Hematopoietic multipotent progenitor cell (in vitro differentiated cells): ENCODE measurements around the gene LRFN2. TPM values are rescaled to one million over a fixed set of nuclear protein-coding genes. Genes with fewer than 3 reads are reported as not detected.
A peak's percentile ranks its signal among the peaks of the same experiment; 100 is the strongest.

Experiments
- DNase-seq, 3 donors: peaks; one replicate each; pipeline ENCODE4 v3.0.0-alpha.2; 2011 to 2015; ENCODE audit warnings: low read depth in 2 of 3, low spot score in 2 of 3
- total RNA-seq: library from RNA; depleted of rRNA; stranded (reverse); fragments of >200 nt; gene quantifications from one replicate; pipeline ENCODE4 v1.2.3, GENCODE V29; 2012

The LRFN2 gene
- total RNA-seq, 1 donor = 0.27 TPM

- peak in 1 of 3 donors; percentile 58 for DNase-seq
Measured at GRCh38 chr6:40440053-40440452, 147.1 kb downstream of the LRFN2 start.

GRCh38 chr6:40439026-40439800 lies 148.0 kb downstream of the LRFN2 start:
- DNase-seq = peak in 2 of 3 donors; percentile 37 to 77

DNA sequence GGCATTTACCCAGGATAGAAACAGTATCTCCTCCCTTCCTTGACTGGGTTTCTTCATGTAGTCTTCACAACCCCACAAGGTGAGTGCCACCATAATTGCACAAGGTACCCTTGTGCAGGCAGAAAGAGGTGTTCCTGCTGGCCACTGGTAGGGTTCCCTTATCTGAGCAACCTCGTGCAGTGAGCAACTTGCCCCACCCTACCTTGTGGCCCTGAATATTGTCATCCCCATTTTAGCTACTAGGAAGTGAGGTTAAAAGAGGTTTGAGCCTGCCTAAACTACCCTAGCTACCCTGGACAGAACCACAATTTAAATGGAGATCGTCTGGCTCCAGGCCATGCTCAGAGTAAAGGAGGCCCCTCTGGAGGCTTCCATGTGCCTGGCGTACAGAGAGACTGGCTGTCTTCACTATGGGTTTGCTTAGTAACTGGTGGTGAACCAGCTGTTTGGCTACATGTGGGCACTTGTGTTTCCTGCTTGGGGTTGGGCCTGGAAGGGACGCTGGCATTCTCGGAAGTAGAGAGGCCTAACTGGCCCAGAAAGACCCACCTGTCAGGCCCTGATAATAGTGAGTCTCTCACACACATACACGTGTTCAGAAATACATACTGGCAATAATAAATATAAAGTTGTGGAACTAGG lies 148.8 kb downstream of the LRFN2 start:
- DNase-seq = peak in 2 of 3 donors; percentile 66 to 89

DNA sequence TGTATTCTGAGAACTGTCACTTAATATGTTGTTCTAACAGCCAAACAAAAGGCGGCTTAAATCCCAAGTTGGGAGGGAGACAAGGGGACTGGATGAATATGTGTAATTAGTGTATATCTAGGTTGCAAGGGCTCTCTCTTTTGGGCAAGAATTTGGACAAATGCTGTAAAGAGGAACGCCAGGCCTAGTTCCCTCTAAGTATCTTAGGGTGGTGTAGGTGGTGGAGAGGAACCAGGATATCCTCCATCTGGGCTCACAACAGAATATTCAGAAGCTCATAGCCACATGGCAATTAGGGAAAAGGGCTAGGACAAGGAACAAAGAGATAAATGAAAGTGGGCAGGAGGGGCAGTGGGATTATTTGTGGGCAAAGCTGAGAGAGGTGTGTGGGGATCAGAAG lies 149.5 kb downstream of the LRFN2 start:
- no peak for DNase-seq

GRCh38 chr6:40436685-40437604 lies 150.2 kb downstream of the LRFN2 start:
- peak in 2 of 3 donors; percentile 80 to 93 for DNase-seq

DNA sequence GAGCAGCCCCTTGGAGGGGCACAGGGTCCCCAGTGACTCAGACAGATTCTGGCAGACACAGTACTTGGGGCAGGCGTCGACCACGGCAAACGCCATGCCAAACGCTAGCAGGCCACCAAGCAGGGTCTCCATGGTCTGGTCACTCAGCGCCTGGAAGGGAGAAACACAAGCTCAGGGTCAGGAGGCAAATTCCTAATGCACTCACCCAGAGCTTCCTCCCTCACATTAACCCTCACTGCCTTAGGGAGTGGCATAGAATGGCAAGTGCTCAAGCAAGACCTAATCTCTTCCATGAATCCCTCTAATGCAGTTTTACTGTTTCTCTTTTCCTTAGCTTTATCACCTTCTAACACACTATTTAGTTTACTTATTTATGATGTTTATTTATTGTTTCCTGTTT lies 154.2 kb downstream of the LRFN2 start:
- no peak for DNase-seq

DNA sequence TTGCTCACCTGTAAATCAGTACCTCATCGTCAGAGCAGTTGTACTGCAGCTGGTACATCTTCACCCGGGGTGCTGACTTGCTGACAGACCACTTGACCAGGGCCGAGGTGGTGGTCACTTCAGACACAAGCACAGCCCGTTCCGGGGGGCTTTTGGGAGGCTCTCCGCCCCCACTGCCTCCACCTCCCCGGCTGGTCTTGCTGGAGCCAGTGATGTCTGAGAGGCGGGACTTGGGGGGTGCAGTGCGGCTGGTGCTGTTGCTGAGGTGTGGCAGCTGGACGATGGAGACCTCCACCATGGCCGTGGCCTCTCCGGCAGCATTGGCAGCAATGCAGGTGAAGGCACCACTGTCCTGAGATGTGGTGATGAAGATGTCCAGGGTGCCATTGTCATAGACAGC lies 155.5 kb downstream of the LRFN2 start:
- DNase-seq = no peak

GRCh38 chr6:40427196-40427595 lies 160.0 kb downstream of the LRFN2 start:
- DNase-seq = no peak

- DNase-seq = no peak
Measured at GRCh38 chr6:40426346-40427066, 160.7 kb downstream of the LRFN2 start.

DNA sequence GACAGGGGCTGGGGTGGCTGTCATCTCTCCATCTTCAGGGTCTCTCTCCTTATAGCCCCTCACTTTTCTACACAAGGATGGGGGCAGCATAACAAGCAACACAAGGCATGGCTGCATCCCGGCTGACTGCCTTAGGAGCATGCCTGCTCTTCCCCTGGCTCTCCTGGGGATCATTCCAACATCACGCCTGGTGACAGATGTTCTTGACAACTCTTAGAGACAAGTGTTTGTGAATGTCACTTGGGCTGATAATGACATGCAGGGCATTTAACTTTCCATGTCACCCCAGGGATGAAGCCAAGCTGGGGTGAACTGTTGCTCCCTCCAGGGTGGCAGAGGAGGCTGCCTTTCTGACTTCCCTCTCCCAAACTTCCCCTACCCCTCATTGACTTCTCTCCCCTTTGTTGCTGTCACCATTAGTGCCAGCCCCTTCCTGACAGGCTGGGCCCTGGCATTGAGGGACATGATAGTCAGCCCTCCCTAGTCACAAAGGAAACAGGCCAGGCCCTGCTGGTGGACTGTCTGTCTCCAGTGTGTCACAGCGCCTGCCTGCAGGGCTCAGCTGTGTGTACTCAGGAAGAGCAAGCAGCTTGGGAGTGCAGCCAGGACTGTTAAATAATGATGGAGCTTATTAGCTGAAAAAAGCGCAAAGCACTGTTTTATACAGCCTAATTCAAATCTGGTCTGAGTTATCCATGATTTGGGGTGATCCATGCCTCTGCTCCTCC lies 161.8 kb downstream of the LRFN2 start:
- DNase-seq = no peak

DNA sequence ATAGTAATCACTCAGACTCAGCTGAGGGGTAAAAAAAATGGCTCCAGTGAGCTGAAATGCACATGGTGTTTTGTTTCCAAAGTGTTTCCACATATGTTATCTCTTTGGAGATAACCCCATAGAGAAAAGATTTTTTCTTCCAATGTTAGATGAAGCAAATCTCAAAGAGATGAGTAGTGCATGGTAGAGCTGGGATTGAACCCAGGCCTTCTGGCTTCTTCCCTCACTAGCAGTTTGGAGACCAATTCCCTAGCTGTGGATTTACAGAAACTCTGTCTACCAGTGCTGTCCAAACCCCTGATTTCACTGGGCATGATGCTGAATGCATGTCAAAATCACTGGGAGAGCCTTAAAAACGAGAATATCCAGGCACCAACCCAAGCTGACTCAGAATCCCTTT lies 165.1 kb downstream of the LRFN2 start:
- no peak for DNase-seq

GRCh38 chr6:40419946-40420728 lies 167.0 kb downstream of the LRFN2 start:
- DNase-seq = peak in 1 of 3 donors; percentile 19

DNA sequence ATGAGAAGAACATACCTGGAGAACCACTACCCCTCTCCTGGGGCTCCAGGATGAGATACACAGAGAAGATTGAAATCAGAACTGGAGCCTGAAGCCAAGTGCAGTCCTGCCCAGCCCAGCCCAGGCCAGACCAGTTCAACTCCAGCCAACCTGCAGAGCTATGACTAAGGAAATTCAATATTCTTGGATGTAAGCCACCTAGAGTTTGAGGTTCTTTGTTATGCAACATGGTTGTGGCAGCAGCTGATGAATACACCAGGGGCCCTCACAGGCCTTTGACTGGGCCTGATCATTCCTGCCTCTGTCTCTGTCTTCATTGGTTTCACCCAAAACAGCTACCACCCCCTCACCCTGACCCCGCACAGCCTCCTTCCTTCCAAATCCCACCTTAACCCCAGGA lies 167.8 kb downstream of the LRFN2 start:
- DNase-seq = no peak

DNA sequence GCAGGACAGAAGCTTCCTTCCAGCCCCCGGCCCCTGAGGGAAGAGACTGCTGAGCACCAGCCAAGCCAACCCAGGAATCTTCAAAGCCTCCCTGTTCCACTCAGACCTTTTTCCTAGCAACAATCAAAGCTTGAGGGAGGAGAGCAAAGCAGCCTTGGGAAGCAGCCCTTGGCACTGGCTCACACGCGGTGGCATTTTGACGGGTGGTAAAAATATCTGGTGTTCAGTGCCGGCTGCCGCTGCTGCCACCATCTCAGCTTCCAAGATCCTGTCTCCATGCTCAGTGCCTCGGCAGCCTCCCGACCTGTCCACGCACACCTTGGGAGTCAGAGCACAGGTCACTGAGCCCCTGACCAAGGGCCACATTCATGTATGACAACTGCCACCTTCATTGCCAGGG lies 170.1 kb downstream of the LRFN2 start:
- no peak for DNase-seq

- DNase-seq = no peak
Measured at GRCh38 chr6:40414617-40415016, 172.5 kb downstream of the LRFN2 start.

- no peak for DNase-seq
Measured at GRCh38 chr6:40413239-40413638, 173.9 kb downstream of the LRFN2 start.

DNA sequence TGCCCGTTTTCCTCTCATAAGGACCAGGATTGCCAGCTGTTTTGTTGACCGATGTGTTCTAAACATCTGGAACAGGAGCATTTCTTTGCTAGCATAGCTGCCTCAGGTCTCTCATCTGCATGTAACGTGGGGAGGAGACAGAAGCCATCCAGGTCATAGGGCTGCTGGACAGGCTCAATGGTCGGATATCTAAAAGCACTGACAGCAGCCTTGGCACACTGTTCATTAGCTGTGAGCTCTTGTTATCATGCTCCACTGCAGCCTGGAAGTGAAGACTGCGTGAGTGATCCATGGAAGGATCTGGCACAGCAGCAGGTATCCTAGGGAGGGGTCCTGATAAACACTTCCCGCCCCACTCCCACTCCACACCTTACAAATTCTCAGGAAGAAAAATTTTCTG lies 175.3 kb downstream of the LRFN2 start:
- DNase-seq = no peak

GRCh38 chr6:40410821-40411220 lies 176.3 kb downstream of the LRFN2 start:
- DNase-seq = no peak

DNA sequence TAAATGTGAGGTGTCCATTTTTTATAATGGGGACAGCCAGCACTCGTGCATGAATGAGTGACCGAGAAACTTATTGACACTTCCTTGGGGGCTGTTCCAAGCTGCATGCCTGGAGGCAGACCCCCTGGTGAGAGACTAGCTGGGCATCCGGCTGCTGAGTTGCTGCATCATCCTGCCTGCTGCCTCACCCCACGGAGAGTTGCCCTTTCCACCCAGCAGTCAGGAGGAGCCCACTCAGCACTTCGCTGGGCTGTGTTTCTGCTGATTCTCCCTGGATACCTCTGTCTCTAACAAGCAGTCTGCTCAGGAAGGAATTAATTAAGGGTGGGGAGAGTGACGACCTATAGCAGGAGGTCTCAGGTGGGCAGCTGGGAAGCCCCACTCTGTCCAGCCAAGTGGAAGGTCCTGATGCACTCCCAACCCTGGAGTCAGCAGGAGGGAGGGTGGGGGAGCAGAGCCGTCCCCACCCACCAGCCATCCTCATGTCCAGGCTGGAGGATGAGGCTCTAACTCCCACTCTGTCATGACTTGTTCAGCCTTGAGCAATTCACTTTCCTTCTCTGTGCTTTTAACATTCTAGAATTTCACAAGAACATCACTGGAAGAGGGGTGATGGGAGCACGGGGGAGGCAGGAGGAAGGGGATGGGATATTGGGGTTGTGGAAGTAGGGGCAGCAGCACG lies 177.3 kb downstream of the LRFN2 start:
- no peak for DNase-seq
